Prostate gland (tissue), 2 donors: ENCODE measurements around the gene PPP1R12B.
"Not testable (repeated sequence)": the region's sequence is repeated elsewhere in the genome, so short reads cannot be mapped to it uniquely, and the experiment has no call there.

ENCODE experiments used
- CTCF ChIP-seq, 4 experiments: fragments of 200-600 bp in 2 of 4; fragments of 450-650 bp in 2 of 4; sonication (generic) in 2 of 4; IDR thresholded peaks; 1 replicate in 3 of 4; 2 replicates in 1 of 4; pipeline ENCODE4 v1.5.1; 2016 to 2019; ENCODE audit warnings: antibody characterized with exemption in 4 of 4, mild to moderate bottlenecking in 2 of 4, moderate library complexity in 2 of 4
- POLR2A ChIP-seq: fragments of 450-650 bp; IDR thresholded peaks from one replicate; pipeline ENCODE4 v1.6.1; 2016; ENCODE audit warnings: antibody characterized with exemption, mild to moderate bottlenecking
- POLR2AphosphoS5 ChIP-seq: sonication (generic); formaldehyde crosslinking; IDR thresholded peaks from one replicate; pipeline ENCODE4 v1.6.1; 2017; ENCODE audit warnings: antibody characterized with exemption

GRCh38 chr1:202479661-202480060 is 131.2 kb downstream of the PPP1R12B start:
- TF ChIP-seq POLR2A; CTCF (IDR thresholded peaks at IDR 0.05); POLR2AphosphoS5: not testable (repeated sequence)
